Muscle of arm (tissue), 14 donors: ENCODE results near the gene SCN4B. TPM values are rescaled to one million over a fixed set of nuclear protein-coding genes. Genes with fewer than 3 reads are reported as not detected.
"Not testable (repeated sequence)": the region's sequence is repeated elsewhere in the genome, so short reads cannot be mapped to it uniquely, and the experiment has no call there.

ENCODE experiments used
- DNase-seq: peaks from one replicate; pipeline ENCODE4 v3.0.0-alpha.2; 2013
- long read RNA-seq, 11 donors: transcript quantifications; one replicate each; lab custom pipeline, GENCODE V29; 2026
- polyA plus RNA-seq, 12 donors: library from polyadenylated mRNA; unstranded; fragments of 120-200 nt; gene quantifications; one replicate each; pipeline ENCODE4 v1.2.1, GENCODE V29; 2013; ENCODE audit not compliant: insufficient read length in 12 of 12

The SCN4B gene
- 1 to 10 TPM in 11 of 12 donors, not detected in 1; 2.5 to 6.0 (median 4.3) TPM for polyA plus RNA-seq
- long read RNA-seq, donor 1: 0 reads
- long read RNA-seq, donor 2: 0 reads
- long read RNA-seq, donor 3: 0 reads
- long read RNA-seq, donor 4: 0 reads
- long read RNA-seq, donor 5: 0 reads
- long read RNA-seq, donor 6, full-length matches to known transcripts: 1 of 1 reads
- long read RNA-seq, donor 6, partial matches to known transcripts: 0 of 1 reads
- long read RNA-seq, donor 6, other reads (novel, unspliced or antisense): 0 of 1 reads
- long read RNA-seq, donor 7: 0 reads
- long read RNA-seq, donor 8: 0 reads
- long read RNA-seq, donor 9: 0 reads
- long read RNA-seq, donor 10, full-length matches to known transcripts: 1 of 1 reads
- long read RNA-seq, donor 10, partial matches to known transcripts: 0 of 1 reads
- long read RNA-seq, donor 10, other reads (novel, unspliced or antisense): 0 of 1 reads
- long read RNA-seq, donor 11, full-length matches to known transcripts: 1 of 1 reads
- long read RNA-seq, donor 11, partial matches to known transcripts: 0 of 1 reads
- long read RNA-seq, donor 11, other reads (novel, unspliced or antisense): 0 of 1 reads

GRCh38 chr11:118152552-118153471, at the start of gene SCN4B:
Gene SCN4B (minus strand): TSS chr11:118152823. CDS start chr11:118152673, 150 bp downstream.
- DNase-seq: peak; percentile 74

- DNase-seq: no peak
These were observed 49.3 kb upstream of the SCN4B start for GRCh38 chr11:118201966-118202365.

GRCh38 chr11:118200901-118201680, 48.5 kb upstream of the SCN4B start:
- no peak for DNase-seq

GRCh38 chr11:118200497-118200896, 47.9 kb upstream of the SCN4B start:
- no peak for DNase-seq

GRCh38 chr11:118199135-118199534, 46.5 kb upstream of the SCN4B start:
- no peak for DNase-seq

GRCh38 chr11:118198370-118198769, 45.7 kb upstream of the SCN4B start:
- peak; percentile 66 for DNase-seq

GRCh38 chr11:118194835-118195627, 42.4 kb upstream of the SCN4B start:
- DNase-seq: peak; percentile 69

- no peak for DNase-seq
These were observed 41.4 kb upstream of the SCN4B start for GRCh38 chr11:118193910-118194566.

- not testable (repeated sequence) for DNase-seq
These were observed 40.2 kb upstream of the SCN4B start for GRCh38 chr11:118192817-118193216.

GRCh38 chr11:118190942-118191506, 38.4 kb upstream of the SCN4B start:
- not testable (repeated sequence) for DNase-seq

- DNase-seq: no peak
These were observed 33.9 kb upstream of the SCN4B start for GRCh38 chr11:118186346-118187107.

GRCh38 chr11:118184784-118185579, 32.4 kb upstream of the SCN4B start:
- no peak for DNase-seq

- DNase-seq: not testable (repeated sequence)
These were observed 31.1 kb upstream of the SCN4B start for GRCh38 chr11:118183691-118184090.

GRCh38 chr11:118180300-118180703, 27.7 kb upstream of the SCN4B start:
- DNase-seq: peak; percentile 84

- no peak for DNase-seq
These were observed 24.1 kb upstream of the SCN4B start for GRCh38 chr11:118176778-118177134.

- DNase-seq: peak; percentile 59
These were observed 23.6 kb upstream of the SCN4B start, which contains the start of gene SCN2B for GRCh38 chr11:118175993-118176777. Gene SCN2B (minus strand): TSS chr11:118176639. CDS start chr11:118176431, 208 bp downstream.
